HG03095 (cell line): ENCODE results near the gene FLT3.
"Not testable (repeated sequence)": the region's sequence is repeated elsewhere in the genome, so short reads cannot be mapped to it uniquely, and the experiment has no call there.

Source experiments
- ATAC-seq: cut with Tn5 transposase; IDR thresholded peaks from one replicate; pipeline ENCODE4 v1.9.1; 2021; ENCODE audit warnings: moderate library complexity; ENCODE audit not compliant: unreplicated experiment

FLT3 gene

DNA sequence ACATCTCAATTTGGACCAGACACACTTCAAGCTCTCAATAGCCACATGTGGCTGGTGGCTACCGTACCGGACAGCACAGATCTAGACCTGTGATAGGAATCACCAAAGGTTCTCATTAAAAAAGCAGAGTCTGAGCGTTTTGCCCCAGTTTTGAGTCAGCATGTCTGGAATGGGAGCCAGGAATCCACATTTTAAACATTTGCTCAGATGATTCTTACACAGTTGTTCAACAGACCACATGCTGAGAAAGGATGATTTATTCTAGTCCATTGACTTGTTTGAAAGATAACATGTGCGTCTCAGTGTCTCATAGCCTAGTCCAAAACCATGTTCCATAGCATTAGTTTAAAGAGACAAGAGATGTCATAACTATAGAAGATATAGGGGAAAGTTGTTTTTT, 53.4 kb downstream of the FLT3 start:
- ATAC-seq, result no peak

DNA sequence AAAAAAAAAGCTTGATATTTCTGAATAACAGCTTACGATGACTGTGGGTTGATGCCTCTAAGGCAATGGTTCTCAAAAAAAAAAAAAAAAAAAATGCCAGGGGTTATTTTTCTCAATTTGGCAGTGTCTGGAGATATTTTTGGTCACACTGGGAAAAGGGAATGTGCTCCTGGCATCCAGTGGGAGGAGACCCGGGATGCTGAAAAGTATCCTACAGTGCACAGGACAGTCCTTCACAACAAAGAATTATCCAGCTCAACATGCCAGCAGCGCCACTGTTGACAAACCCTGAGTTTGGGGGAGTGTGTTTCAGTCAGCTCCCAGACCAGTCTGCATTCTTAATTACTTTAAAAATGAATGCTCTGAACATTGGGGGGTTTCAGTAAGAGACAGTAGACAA, 54.5 kb downstream of the FLT3 start:
- ATAC-seq, result no peak

DNA sequence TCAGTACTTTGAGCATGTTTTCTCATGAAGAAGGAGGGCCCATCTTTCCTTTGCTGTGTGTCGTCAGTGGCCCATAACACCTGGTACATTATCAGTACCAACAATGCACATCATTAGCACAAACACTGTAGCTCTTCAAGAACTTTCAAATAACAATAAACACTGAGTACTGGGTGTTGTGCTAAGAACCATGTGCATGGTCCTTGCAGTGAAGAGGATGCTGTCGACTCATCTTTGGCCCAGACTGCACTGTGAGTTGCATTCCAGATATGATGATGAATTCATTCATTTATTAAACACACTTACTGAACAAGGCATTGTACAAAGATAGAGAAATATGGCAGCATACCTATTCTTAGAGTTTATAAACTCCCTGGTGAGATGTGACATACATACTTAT, 55.8 kb downstream of the FLT3 start:
- no peak for ATAC-seq

- no peak for ATAC-seq
Observed at GRCh38 chr13:28043224-28043623, 57.2 kb downstream of the FLT3 start.

GRCh38 chr13:28041501-28041900, 58.9 kb downstream of the FLT3 start:
- ATAC-seq, result no peak

- no peak for ATAC-seq
Observed at GRCh38 chr13:28041031-28041461, 59.3 kb downstream of the FLT3 start.

DNA sequence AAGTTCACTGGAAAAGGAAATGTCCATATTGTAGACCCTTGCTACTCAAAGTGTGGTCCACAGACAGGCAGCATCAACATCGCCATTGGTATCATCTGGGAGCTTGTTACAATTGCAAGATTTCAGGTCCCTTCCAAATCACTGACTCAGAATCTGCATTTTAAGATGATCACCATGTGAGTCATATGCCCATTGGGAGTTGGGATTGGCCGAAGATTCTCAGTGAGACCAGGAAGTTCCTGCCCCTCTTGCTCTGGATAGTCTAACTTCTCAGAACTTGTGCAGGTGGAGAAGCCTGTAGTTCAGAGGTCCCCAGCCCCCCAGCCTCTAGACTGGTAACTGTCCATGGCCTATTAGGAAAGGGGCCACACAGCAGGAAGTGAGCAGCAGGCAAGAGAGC, 63.0 kb downstream of the FLT3 start:
- ATAC-seq, result no peak

DNA sequence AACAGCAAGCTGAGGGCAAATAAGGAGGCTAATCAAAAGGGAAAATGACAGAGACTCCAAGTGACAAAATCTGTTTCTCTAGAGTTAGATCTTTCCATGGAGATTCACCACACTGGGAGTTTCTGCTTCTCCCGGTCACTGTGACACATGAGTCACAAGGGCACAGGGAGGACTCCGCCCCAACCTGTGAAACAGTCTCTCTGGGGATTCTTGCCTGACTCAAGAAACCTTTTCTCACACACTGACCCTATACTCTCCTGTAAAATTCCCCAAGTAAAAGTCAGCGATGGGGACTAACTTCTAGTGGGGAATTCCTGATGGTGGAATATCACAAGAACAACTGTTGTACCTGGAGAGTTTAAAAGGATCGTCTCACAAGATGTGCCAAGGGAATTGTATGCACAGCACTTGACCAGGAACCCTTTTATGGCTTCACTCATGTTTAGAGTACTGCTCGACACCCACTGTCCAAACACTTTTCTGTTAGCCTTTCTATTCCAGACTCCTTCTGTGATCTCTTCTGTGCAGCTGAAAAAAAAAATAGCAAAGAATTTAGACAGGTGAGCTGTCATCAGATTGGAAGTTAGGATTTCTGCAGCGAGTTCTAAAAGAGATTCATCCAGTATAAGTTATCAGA, 65.1 kb downstream of the FLT3 start:
- ATAC-seq, result no peak

- no peak for ATAC-seq
Observed at GRCh38 chr13:28033894-28034655, 66.3 kb downstream of the FLT3 start.

GRCh38 chr13:28032438-28032837, 67.9 kb downstream of the FLT3 start:
- ATAC-seq, result not testable (repeated sequence)

DNA sequence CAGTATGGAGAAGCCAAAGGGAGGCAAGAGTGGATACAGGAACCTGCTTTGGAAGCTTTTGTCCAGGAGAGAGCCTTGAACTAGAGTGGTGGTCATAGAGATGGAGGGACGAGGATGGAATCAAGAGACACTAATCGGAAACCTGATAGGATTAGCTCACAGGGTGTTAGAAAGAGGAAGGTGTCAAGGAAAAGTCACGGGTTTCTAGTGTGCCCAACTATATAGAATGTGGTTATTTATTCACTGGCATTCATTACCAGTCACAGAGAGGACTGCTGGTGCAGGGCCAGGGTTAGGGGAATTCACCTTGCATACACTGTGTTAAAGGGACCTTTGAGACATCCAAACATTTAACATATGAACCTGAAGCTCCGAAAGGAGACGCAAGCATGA, 68.5 kb downstream of the FLT3 start:
- ATAC-seq, result no peak

GRCh38 chr13:28031220-28031895, 69.0 kb downstream of the FLT3 start:
- no peak for ATAC-seq

DNA sequence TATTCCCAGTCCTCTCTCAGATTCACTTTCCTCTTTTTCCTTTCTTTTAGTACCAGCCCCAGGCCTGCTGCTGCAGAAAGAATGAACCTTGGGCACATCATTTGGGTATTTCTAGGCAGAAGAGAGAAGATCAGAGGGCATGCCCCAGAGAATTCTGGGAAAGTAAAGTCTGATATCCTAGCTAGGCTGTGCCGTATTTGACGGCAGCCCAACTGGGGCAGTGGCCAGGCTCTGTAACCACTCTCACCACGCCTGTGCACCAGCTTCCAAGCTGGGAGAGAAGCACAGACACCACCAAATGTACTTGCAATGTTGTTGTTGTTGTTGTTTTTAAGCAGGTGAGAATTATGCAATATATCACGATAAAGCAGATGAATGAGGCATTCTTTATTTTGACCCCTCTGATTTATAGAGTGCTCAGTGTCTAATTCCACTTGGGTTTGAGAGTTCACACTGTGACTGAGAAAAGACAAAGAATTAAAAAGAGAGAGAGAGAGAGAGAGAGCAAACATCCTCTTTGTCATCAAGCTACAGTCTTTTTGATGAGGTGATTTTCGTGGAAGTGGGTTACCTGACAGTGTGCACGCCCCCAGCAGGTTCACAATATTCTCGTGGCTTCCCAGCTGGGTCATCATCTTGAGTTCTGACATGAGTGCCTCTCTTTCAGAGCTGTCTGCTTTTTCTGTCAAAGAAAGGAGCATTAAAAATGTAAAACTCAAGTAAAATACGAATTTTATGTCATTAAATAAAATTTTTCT, 72.6 kb downstream of the FLT3 start:
- ATAC-seq, result no peak

GRCh38 chr13:28027071-28027470, 73.3 kb downstream of the FLT3 start:
- no peak for ATAC-seq

DNA sequence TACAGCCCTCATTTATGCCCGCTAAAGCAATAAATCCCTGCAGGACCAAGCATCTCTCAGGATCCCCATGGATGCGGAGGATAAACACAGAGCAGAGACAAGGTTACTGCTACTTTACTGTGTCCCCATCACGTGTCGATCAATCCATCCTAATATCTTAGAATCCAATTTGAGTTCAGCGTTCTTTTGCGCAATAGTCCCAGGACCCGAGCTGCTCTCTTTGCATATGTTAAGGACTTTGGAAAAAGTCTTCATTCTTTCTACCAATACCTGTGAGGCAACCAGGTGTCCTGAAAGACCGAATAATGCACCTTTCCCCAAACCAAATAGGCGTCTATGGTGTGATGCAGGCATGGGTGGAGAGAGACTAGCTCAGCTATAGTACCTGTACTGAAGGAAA, 73.9 kb downstream of the FLT3 start:
- no peak for ATAC-seq

- no peak for ATAC-seq
Observed at GRCh38 chr13:28022848-28023518, 77.4 kb downstream of the FLT3 start.

GRCh38 chr13:28014301-28014700, 86.1 kb downstream of the FLT3 start:
- ATAC-seq, result no peak

GRCh38 chr13:28013482-28013881, 86.9 kb downstream of the FLT3 start:
- no peak for ATAC-seq

DNA sequence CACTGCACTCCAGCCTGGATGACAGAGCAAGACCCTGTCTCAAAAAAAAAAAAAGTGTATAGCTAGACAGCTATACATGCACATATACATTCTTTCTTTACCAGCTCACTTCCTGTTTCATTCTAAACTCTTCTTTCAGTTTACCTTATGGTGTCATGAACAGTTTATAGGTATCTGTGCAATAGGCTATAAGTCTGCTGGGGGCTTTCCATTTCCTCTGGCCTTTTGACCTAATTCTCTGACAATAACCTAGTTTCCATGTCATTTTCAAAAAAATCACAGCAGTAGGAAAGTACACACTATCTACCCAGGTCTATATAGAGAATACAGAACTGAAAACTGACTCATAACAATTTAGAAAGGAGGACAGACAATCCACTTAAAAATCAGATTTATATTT, 87.5 kb downstream of the FLT3 start:
- ATAC-seq, result peak; percentile 90

DNA sequence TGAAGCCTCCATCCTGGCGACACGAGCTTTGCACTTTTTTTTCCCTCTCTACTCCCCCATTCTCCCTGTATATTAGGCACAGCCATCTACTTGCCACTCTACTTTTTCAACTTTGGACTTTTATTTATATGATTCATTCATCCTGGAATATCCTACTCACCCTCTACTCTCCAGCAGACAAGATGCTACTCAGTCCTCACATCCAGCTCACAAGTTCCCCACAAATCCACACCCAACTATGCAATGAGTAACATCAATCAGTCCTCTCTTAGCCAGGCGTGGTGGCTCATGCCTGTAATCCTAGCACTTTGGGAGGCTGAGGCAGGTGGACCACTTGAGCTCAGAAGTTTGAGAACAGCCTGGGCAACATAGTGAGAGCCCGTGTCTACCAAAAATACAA, 88.0 kb downstream of the FLT3 start:
- no peak for ATAC-seq

- no peak for ATAC-seq
Observed at GRCh38 chr13:28010046-28010445, 90.3 kb downstream of the FLT3 start.
